A549 (cell line): Measurements from ENCODE around the gene PEX26. TPM values are rescaled to one million over a fixed set of nuclear protein-coding genes. Genes with fewer than 3 reads are reported as not detected.

Experiments
- ATAC-seq, 2 experiments: fragments of 200-7000 bp in 1 of 2; fragments of >200 bp in 1 of 2; cut with Nextera tagmentation in 1 of 2; cut with Tn5 transposase in 1 of 2; 3 replicates each; pipeline versions ENCODE4 v1.8.0 to v1.9.1; 2018 to 2020; ENCODE audit warnings: mild to moderate bottlenecking in 1 of 2, moderate library complexity in 1 of 2
- CTCF ChIA-PET: fragments of 300-600 bp; sonication (Branson Sonifier 250); formaldehyde crosslinking; extraction: SDS; loops from one replicate; lab custom pipeline; 2021; ENCODE audit warnings: antibody characterized with exemption, inconsistent platforms; lab: Yijun Ruan, JAX
- POLR2A ChIA-PET: fragments of 350-600 bp; formaldehyde crosslinking; extraction: SDS; loops from one replicate; lab custom pipeline; 2021; ENCODE audit warnings: antibody characterized with exemption, inconsistent platforms; lab: Yijun Ruan, JAX
- DNase-seq, 2 experiments: peaks; one replicate each; pipeline versions ENCODE4 v3.0.0 to v3.0.0-alpha.2; 2011 to 2016; ENCODE audit warnings: low read depth in 1 of 2, low spot score in 1 of 2
- FAIRE-seq: peaks from 2 replicates; lab custom pipeline; 2011; peaks lifted over from hg19 to GRCh38; lab: Jason Lieb, UNC
- H3K27ac ChIP-seq, 2 experiments: fragments of >200 bp; sonication (Bioruptor Twin); formaldehyde crosslinking; 3 replicates each; pipeline ENCODE4 v1.5.1; 2016 to 2017
- H3K4me1 ChIP-seq: fragments of >200 bp; sonication (Bioruptor Twin); formaldehyde crosslinking; 3 replicates; pipeline ENCODE4 v1.6.1; 2016
- H3K4me2 ChIP-seq: fragments of >200 bp; sonication (Bioruptor Twin); formaldehyde crosslinking; 3 replicates; pipeline ENCODE4 v1.6.1; 2016
- H3K4me3 ChIP-seq: fragments of >200 bp; sonication (Bioruptor Twin); formaldehyde crosslinking; 3 replicates; pipeline ENCODE4 v1.5.1; 2016
- H3K9me3 ChIP-seq: fragments of >200 bp; sonication (Bioruptor Twin); formaldehyde crosslinking; 3 replicates; pipeline ENCODE4 v1.6.1; 2016
- ATOH8 ChIP-seq: fragments of 250-450 bp; sonication (Bioruptor Pico); IDR thresholded peaks from 2 replicates; pipeline ENCODE4 v1.5.0; 2020; ENCODE audit warnings: low read depth, mild to moderate bottlenecking, moderate library complexity
- CBX2 ChIP-seq: fragments of 200-600 bp; sonication (generic); IDR thresholded peaks from 2 replicates; pipeline ENCODE4 v1.6.1; 2016; ENCODE audit warnings: low read depth, mild to moderate bottlenecking, borderline replicate concordance
- CBX8 ChIP-seq: fragments of 200-600 bp; sonication (generic); IDR thresholded peaks from 2 replicates; pipeline ENCODE4 v1.6.1; 2016
- CEBPB ChIP-seq, 2 experiments: fragments of >200 bp in 1 of 2; sonication (Bioruptor Twin) in 1 of 2; formaldehyde crosslinking in 1 of 2; IDR thresholded peaks; 2 replicates each; pipeline ENCODE4 v1.6.1; 2012 to 2016
- CHD2 ChIP-seq: fragments of 150-350 bp; IDR thresholded peaks from 2 replicates; pipeline ENCODE4 v1.6.1; 2014; ENCODE audit warnings: low read length; ENCODE audit not compliant: partially characterized antibody
- CHD4 ChIP-seq: fragments of 200-600 bp; sonication (generic); IDR thresholded peaks from 2 replicates; pipeline ENCODE4 v1.6.1; 2016; ENCODE audit warnings: antibody characterized with exemption, mild to moderate bottlenecking, borderline replicate concordance
- E2F6 ChIP-seq: IDR thresholded peaks from 2 replicates; pipeline ENCODE4 v1.6.1; 2012; ENCODE audit warnings: low read depth, borderline replicate concordance
- EHF ChIP-seq: fragments of 250-450 bp; sonication (Bioruptor Pico); IDR thresholded peaks from 2 replicates; pipeline ENCODE4 v1.5.0; 2020; ENCODE audit warnings: mild to moderate bottlenecking
- EHMT2 ChIP-seq: fragments of 200-600 bp; sonication (generic); IDR thresholded peaks from 2 replicates; pipeline ENCODE4 v1.6.1; 2016; ENCODE audit warnings: antibody characterized with exemption, low read depth, mild to moderate bottlenecking, moderate library complexity
- EP300 ChIP-seq, 2 experiments: fragments of >200 bp; sonication (Bioruptor Twin); formaldehyde crosslinking; IDR thresholded peaks; 2 replicates in 1 of 2; 3 replicates in 1 of 2; pipeline ENCODE4 v1.6.1; 2016 to 2017
- FOSB ChIP-seq: fragments of 250-450 bp; sonication (Bioruptor Pico); IDR thresholded peaks from 2 replicates; pipeline ENCODE4 v1.5.0; 2020; ENCODE audit warnings: mild to moderate bottlenecking, moderate library complexity
- FOSL2 ChIP-seq, 2 experiments: fragments of 450-650 bp in 1 of 2; fragments of >200 bp in 1 of 2; sonication (Bioruptor Twin) in 1 of 2; formaldehyde crosslinking; IDR thresholded peaks; 2 replicates each; pipeline versions ENCODE4 v1.5.0 to v1.6.1; 2016 to 2020; ENCODE audit warnings: mild to moderate bottlenecking in 1 of 2, moderate library complexity in 1 of 2
- FOXS1 ChIP-seq: fragments of 250-450 bp; sonication (Bioruptor Pico); IDR thresholded peaks from 2 replicates; pipeline ENCODE4 v1.5.0; 2020; ENCODE audit warnings: mild to moderate bottlenecking, moderate library complexity
- HMGXB4 ChIP-seq: fragments of 250-450 bp; sonication (Bioruptor Pico); IDR thresholded peaks from 2 replicates; pipeline ENCODE4 v1.5.0; 2021; ENCODE audit warnings: mild to moderate bottlenecking, moderate library complexity, borderline replicate concordance
- HOXB5 ChIP-seq: fragments of 250-450 bp; sonication (Bioruptor Pico); IDR thresholded peaks from 2 replicates; pipeline ENCODE4 v1.5.0; 2020; ENCODE audit warnings: mild to moderate bottlenecking, moderate library complexity
- JUNB ChIP-seq: fragments of >200 bp; sonication (Bioruptor Twin); formaldehyde crosslinking; IDR thresholded peaks from 2 replicates; pipeline ENCODE4 v1.6.1; 2016
- MAFK ChIP-seq: fragments of 450-650 bp; IDR thresholded peaks from 2 replicates; pipeline ENCODE4 v1.6.1; 2014; ENCODE audit not compliant: partially characterized antibody
- MAZ ChIP-seq: fragments of 150-350 bp; IDR thresholded peaks from 2 replicates; pipeline ENCODE4 v1.6.1; 2014; ENCODE audit warnings: antibody characterized with exemption, low read depth, low read length, borderline replicate concordance
- NFE2L2 ChIP-seq: fragments of 150-350 bp; conservative IDR thresholded peaks from 2 replicates; pipeline ENCODE4 v1.6.1; 2014; ENCODE audit warnings: low read length
- PBX3 ChIP-seq: IDR thresholded peaks from 2 replicates; pipeline ENCODE4 v1.6.1; 2012
- PHF8 ChIP-seq: fragments of 200-600 bp; sonication (generic); IDR thresholded peaks from 2 replicates; pipeline ENCODE4 v1.6.1; 2016; ENCODE audit warnings: low read depth, mild to moderate bottlenecking, antibody characterized with exemption, moderate library complexity, borderline replicate concordance
- POLR2A ChIP-seq: IDR thresholded peaks from 2 replicates; pipeline ENCODE4 v1.6.1; 2012; ENCODE audit warnings: mild to moderate bottlenecking, low read length
- POLR2AphosphoS2 ChIP-seq: conservative IDR thresholded peaks from 2 replicates; pipeline ENCODE4 v1.6.1; 2012; ENCODE audit warnings: low read length, improper control_type of control experiment, inconsistent platforms
- RAD21 ChIP-seq, 2 experiments: fragments of >200 bp in 1 of 2; sonication (Bioruptor Twin) in 1 of 2; formaldehyde crosslinking in 1 of 2; IDR thresholded peaks in 1 of 2; conservative IDR thresholded peaks in 1 of 2; 2 replicates in 1 of 2; 3 replicates in 1 of 2; pipeline ENCODE4 v1.6.1; 2012 to 2018; ENCODE audit warnings: inconsistent platforms in 1 of 2
- RARB ChIP-seq: fragments of 250-450 bp; sonication (Bioruptor Pico); IDR thresholded peaks from 2 replicates; pipeline ENCODE4 v1.8.0; 2021; ENCODE audit warnings: mild to moderate bottlenecking, moderate library complexity
- RNF2 ChIP-seq: fragments of 200-600 bp; sonication (generic); IDR thresholded peaks from 2 replicates; pipeline ENCODE4 v1.6.1; 2016; ENCODE audit warnings: low read depth, mild to moderate bottlenecking, antibody characterized with exemption, moderate library complexity, borderline replicate concordance
- SMC3 ChIP-seq: fragments of >200 bp; sonication (Bioruptor Twin); formaldehyde crosslinking; IDR thresholded peaks from 3 replicates; pipeline ENCODE4 v1.6.1; 2018; ENCODE audit warnings: inconsistent platforms
- ZC3H11A ChIP-seq: fragments of 450-650 bp; IDR thresholded peaks from 2 replicates; pipeline ENCODE4 v1.6.1; 2014; ENCODE audit warnings: antibody characterized with exemption, mild to moderate bottlenecking
- WGBS: methylation state at CpG from one replicate; pipeline ENCODE4 v1.1.6; 2017; ENCODE audit errors: missing lambda C conversion rate; 5-methylcytosine and 5-hydroxymethylcytosine counted together
- polyA plus RNA-seq, 4 experiments: library from polyadenylated mRNA; depleted of rRNA in 3 of 4; stranded (reverse); fragments of >200 nt; fragmentation: RNase III in 1 of 4; extraction: RNeasy Plus Mini Kit Qiagen cat#74134 plus additional on column Dnase treatment in 1 of 4; gene quantifications; 2 replicates in 3 of 4; 3 replicates in 1 of 4; pipeline ENCODE4 v1.2.3, GENCODE V29; 2011 to 2017

The PEX26 gene
- polyA plus RNA-seq, 2 of the 4 experiments (the other 2 are of a cell fraction) = 11.8 to 12.4 TPM

- TF ChIP-seq POLR2A = no peak
- TF ChIP-seq PBX3 = no peak
- TF ChIP-seq MAZ = no peak
- TF ChIP-seq ZC3H11A = no peak
- no peak for TF ChIP-seq FOSL2 (IDR thresholded peaks at IDR 0.05)
- no peak for TF ChIP-seq FOSL2 (CRISPR knock-in tag; IDR thresholded peaks at IDR 0.05)
- TF ChIP-seq HOXB5 (CRISPR knock-in tag) = no peak
- TF ChIP-seq EP300 (IDR thresholded peaks at IDR 0.05) = no peak
- TF ChIP-seq RNF2 = no peak
- no peak for TF ChIP-seq EHMT2
- no peak for TF ChIP-seq HMGXB4 (CRISPR knock-in tag)
- no peak for TF ChIP-seq SMC3
- no peak for TF ChIP-seq CHD4
- TF ChIP-seq EHF (CRISPR knock-in tag) = no peak
- no peak for TF ChIP-seq ATOH8
- TF ChIP-seq FOSB (CRISPR knock-in tag) = no peak
- TF ChIP-seq PHF8 = no peak
- no peak for TF ChIP-seq CBX8
- no peak for TF ChIP-seq RAD21 (conservative IDR thresholded peaks at IDR 0.05 in 1 of 2, IDR thresholded peaks at IDR 0.05 in 1 of 2)
- TF ChIP-seq JUNB = no peak
- TF ChIP-seq, all 56 proteins: peak for 0
- ATAC-seq = no peak
- Histone ChIP-seq H3K9me3 (no peaks in the 10 kb centered on the region), H3K4me2 (no peak overlapping the region), H3K4me1 (peaks cover 32% of the 10 kb centered on the region), H3K4me3 (no peak overlapping the region), H3K27ac (no peak overlapping the region)
- DNase-seq = no peak
- no peak for FAIRE-seq
- CTCF ChIA-PET = interaction anchor here (0.9 to 10.7 kb wide), 3 partner anchors 14 to 260 kb away, joined by 3 to 45 read pairs (median 37); no protein-coding TSS in a partner anchor
- POLR2A ChIA-PET = no interaction called here
- 96% methylated on average over 7 of the region's 8 CpGs for WGBS
Observed at GRCh38 chr22:18090286-18090685, 12.5 kb downstream of the PEX26 start.

- ATAC-seq = peak in 1 of 2 experiments; percentile 39; a peak in 3 of 6 replicates
- TF ChIP-seq POLR2AphosphoS2 (no peak), PHF8 (no peak), FOXS1 (CRISPR knock-in tag) (no peak), RAD21 (conservative IDR thresholded peaks at IDR 0.05 in 1 of 2, IDR thresholded peaks at IDR 0.05 in 1 of 2) (no peak), EHMT2 (no peak), RARB (no peak), POLR2A (no peak), E2F6 (no peak), MAFK (no peak), HOXB5 (CRISPR knock-in tag) (no peak), EP300 (IDR thresholded peaks at IDR 0.05) (no peak), RNF2 (no peak), ZC3H11A (no peak), JUNB (no peak), CHD2 (no peak), NFE2L2 (no peak), CEBPB (IDR thresholded peaks at IDR 0.05) (no peak), CHD4 (no peak), CBX2 (no peak)
- DNase-seq = no peak
- 71% methylated on average over 7 of the region's 7 CpGs for WGBS
- CTCF ChIA-PET = interaction anchor here (0.7 to 10.7 kb wide), 7 partner anchors 9 to 533 kb away, joined by 3 to 45 read pairs (median 3); no protein-coding TSS in a partner anchor
- FAIRE-seq = no peak
- Histone ChIP-seq H3K4me1 (peaks cover 31% of the 10 kb centered on the region), H3K27ac (peak overlapping the region; percentile 81 to 93), H3K4me2 (peak overlapping the region; percentile 81), H3K9me3 (no peaks in the 10 kb centered on the region), H3K4me3 (peak overlapping the region; percentile 20; the same call in 1 of the 3 replicates)
- POLR2A ChIA-PET = no interaction called here
Observed at GRCh38 chr22:18091478-18091877, 13.7 kb downstream of the PEX26 start.
